Epithelial cell of proximal tubule (primary cell): ENCODE results near the gene BMERB1. TPM values are rescaled to one million over a fixed set of nuclear protein-coding genes. Genes with fewer than 3 reads are reported as not detected.

ENCODE experiments used
- DNase-seq: peaks from one replicate; pipeline ENCODE4 v3.0.0-alpha.2; 2011; ENCODE audit warnings: low read depth
- H3K4me3 ChIP-seq: 2 replicates; pipeline ENCODE4 v1.5.1; 2011; ENCODE audit warnings: low read depth, mild to moderate bottlenecking, low read length
- CTCF ChIP-seq: conservative IDR thresholded peaks from 2 replicates; pipeline ENCODE4 v1.5.1; 2012; ENCODE audit warnings: low read depth, mild to moderate bottlenecking, low read length
- total RNA-seq: library from RNA; depleted of rRNA; stranded (reverse); fragments of >200 nt; gene quantifications from 2 replicates; pipeline ENCODE4 v1.2.3, GENCODE V29; 2015

Gene BMERB1
- total RNA-seq, 1 donor from 2014 or later: 15.8 TPM

GRCh38 chr16:15494236-15494635 lies 59.8 kb downstream of the BMERB1 start:
- no peak overlapping the region for H3K4me3 ChIP-seq
- TF ChIP-seq CTCF: no peak
- DNase-seq: no peak

- DNase-seq: no peak
- no peak for TF ChIP-seq CTCF
- H3K4me3 ChIP-seq: no peak overlapping the region
Measured at GRCh38 chr16:15495898-15496297, 61.5 kb downstream of the BMERB1 start.

DNA sequence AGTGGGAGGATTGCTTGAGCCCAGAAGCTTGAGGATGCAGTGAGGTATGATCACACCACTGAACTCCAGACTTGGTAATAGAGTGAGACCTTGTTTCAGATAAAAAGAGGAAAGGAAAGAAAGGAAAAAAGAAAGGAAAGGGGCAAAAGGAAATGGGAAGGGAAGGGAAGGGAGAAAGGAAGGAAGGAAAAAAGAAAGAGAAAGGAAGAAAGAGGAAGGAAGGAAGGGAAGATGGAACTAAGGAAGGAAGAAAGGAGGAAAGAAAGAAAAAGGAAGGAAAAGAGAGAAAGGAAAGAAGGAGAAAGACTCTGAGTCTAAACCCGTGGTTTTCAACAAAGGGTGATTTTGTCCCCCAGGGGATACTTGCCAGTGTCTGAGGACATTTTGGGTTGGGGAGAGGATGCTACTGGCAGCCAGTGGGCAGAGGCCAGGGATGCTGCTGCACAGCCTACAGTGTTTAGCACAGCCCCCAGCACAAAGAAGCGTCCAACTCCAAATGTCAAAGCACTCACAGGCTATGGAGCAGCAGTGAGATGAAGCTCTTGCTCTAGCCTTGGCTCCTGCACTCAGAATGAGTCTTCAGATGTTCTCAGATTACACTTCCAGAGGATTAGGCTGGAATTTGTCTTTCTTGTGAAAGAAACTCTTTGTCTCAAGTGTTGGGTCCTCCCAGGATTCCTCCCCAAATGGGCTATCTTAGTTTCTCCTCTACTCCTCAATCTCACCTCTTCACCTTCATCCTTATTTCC lies 64.2 kb downstream of the BMERB1 start:
- no peak for DNase-seq
- no peak for TF ChIP-seq CTCF

GRCh38 chr16:15502041-15502725 lies 67.8 kb downstream of the BMERB1 start:
- TF ChIP-seq CTCF: no peak
- no peak for DNase-seq
- no peak overlapping the region for H3K4me3 ChIP-seq

More for the DNA sequence above, 64.2 kb downstream of the BMERB1 start:
- no peak overlapping the region for H3K4me3 ChIP-seq

- H3K4me3 ChIP-seq: no peak overlapping the region
- TF ChIP-seq CTCF: no peak
- DNase-seq: no peak
Measured at GRCh38 chr16:15506441-15506840, 72.1 kb downstream of the BMERB1 start.

- H3K4me3 ChIP-seq: no peak overlapping the region
- no peak for TF ChIP-seq CTCF
- DNase-seq: no peak
Measured at GRCh38 chr16:15507301-15507958, 73.0 kb downstream of the BMERB1 start.
